HG02759 (cell line): ENCODE results near the gene SMG9.
"Not testable (repeated sequence)": the region's sequence is repeated elsewhere in the genome, so short reads cannot be mapped to it uniquely, and the experiment has no call there.

Source experiments
- ATAC-seq: cut with Tn5 transposase; IDR thresholded peaks from one replicate; pipeline ENCODE4 v1.9.1; 2021; ENCODE audit warnings: mild to moderate bottlenecking, moderate library complexity; ENCODE audit not compliant: unreplicated experiment

Gene SMG9

DNA sequence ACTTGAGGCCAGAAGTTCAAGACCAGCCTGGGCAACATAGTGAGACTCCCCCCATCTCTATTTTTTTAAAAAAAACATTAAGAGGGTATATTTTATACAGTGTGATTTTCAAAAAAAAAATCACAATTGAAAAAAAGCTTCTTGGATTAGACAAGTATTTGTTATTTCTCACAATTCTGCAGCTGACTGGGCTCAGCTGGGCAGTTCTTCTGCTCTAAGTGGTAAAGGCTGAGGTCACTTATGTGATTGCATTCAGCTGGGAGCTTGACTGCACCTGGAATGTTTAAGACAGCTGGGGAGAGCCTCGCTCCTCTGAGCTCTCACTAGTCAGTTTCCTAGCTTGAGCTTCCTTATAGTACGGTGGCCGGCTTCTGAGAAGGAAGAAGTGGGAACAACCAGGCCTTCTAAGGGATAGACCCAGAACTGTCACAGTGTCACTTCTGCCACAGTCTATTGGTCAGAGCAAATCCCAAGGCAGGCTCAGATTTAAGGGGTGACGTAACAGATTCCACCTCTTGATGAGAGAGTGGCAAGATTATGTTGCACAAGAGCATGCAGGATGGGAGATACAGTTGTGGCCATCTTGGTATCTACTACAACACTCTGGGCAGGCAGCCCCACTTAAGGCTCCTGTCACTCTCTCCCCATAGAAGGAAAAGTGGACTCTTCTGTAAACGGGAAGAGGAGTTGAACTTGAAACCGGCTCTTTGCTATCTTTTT, 58.6 kb downstream of the SMG9 start:
- ATAC-seq: no peak

DNA sequence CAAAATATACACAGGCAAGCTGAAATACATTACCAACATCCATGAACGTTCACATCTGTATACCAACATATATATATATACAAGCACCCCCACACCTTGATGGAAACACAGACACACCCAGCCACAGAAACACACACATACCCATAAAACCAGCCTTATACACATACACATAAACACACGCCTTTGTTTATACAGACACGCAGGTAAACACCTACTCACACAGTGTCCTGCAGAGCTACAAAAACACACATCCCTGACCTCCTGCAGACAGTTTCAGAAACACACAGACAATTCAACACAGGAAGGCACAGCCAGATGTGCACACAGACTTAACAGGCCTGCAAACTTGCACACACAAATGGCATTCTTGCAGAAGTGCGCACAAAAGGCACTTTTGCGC, 60.2 kb downstream of the SMG9 start:
- ATAC-seq: no peak

DNA sequence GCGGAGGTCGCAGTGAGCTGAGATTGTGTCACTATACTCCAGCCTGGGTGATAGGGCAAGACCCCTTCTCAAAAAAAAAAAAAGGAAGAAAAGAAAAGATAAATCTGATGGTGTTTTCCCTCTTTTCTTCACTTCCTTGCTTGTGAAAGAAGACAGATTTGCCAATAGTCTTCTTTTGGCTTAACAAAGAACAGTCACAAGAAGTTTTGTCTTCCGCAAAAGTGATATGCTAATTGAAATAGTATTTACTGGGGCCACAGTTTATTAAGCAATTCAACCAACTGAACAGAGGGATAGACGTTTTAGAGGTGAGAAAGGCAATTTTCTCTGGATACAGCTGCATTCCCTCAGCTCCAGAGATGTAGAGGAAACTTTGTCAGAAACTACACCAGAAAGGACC, 61.9 kb downstream of the SMG9 start:
- no peak for ATAC-seq

DNA sequence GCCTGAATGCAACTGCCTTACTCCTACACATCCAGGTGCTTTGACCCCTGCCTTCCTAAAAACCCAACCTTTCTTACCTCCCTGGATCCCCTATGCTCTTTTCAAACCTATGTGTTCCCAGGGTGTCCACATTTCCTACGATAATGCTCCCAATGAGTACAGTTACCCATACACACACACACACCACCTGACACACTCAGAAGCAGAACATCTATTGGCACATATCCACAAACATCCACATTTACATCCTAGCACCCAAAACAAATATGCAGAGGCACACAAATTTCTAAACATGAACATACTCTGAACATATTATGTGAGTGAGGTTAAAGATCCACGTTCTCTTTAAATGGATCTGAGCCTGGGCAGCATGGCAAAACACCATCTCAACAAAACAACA, 62.4 kb downstream of the SMG9 start:
- no peak for ATAC-seq

DNA sequence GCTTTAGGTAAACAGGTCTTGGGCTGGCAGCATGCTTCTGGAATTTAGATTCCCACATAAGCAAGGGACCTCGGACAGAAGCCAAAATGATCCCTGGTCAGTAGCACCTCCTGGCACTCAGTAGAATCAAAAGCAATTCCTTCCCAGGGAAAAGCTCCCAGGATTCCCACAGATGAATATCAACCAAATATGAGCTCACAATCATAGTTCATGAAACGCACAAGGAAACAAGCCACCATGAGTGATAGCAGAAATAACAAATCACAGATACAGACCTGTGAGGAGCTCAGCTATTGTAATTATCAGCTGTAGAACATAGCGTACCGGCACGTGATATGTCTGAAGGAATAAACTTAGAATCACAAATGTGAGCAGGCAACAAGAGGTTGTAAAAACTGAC, 63.0 kb downstream of the SMG9 start:
- no peak for ATAC-seq

DNA sequence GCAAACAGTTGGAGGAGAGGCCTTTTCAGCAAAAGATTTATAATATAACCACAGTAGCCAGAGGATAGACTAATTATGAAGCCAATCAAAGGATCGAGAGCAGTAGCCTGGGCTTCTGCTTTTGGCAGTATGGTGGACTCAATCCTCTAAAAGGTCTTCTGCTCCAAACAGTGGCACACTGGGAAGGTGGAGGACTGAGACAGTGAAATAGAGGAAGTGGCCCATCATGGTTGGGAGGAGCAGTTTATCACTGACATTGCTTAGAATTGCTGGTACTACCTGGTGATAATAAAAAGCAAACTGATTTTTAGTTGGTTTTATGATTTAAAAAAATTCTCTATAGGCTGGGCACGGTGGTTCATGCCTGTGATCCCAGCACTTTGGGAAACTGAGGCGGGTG, 63.9 kb downstream of the SMG9 start:
- no peak for ATAC-seq

DNA sequence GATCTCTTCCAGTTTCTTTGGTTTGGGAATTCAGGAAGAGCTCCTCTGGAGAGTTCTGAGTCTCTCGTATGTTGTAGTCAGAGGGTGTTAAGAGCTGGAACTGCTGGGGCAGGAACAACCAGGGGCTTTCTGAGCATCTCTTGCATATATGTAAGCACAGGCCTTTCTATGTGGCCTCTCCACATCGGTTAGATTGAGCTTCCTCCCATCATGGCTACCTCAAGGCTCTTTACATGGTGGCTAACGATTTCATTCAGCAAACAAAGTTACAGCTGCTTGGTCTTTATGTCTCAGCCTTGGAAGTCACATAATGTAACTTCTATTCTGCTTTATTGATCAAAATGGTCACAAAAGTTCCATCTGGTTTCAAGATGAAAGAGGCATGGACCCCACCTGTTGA, 64.3 kb downstream of the SMG9 start:
- no peak for ATAC-seq

DNA sequence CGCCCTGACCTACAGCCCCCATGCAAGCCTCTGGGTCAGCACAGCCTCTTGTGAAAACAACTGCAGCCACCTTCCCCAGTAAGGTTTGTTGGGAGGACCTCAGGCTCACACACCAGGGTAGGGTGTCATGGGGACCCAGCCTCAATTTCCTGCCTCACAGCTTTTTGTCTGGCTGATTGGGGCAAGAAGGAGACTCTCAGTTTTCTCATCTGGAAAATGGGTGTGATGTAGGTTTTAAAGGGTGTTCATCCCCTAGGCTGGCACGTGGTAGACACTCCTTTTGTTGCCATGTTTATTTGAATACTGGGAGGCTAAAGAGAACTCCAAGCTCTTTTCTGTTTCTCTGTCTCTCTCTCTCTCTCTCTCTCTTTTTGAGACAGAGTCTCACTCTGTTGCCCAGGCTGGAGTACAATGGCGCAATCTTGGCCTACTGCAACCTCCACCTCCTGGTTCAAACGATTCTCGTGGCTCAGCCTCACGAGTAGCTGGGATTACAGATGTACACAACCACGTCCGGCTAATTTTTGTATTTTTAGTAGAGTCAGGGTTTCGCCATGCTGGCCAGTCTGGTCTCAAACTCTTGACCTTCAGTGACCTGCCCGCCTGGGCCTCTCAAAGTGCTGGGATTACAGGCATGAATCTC, 66.6 kb downstream of the SMG9 start:
- ATAC-seq: no peak

DNA sequence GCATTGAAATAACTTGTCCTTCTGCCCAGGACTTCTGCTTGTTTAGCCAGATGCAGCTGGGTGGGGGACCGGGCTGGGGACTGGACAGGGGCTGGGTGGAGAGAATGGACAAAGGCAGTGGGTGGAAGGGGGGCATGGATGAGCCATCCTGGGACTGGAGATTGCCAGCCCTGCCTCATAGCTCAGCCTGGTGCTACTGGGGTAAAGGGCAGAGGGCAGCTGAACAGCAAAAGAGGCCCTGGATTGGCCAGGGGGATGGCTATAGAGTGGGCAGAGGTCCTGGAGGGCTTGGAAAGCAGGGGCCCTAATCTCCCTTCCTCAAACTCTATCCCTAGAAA, 67.1 kb downstream of the SMG9 start:
- ATAC-seq: no peak

DNA sequence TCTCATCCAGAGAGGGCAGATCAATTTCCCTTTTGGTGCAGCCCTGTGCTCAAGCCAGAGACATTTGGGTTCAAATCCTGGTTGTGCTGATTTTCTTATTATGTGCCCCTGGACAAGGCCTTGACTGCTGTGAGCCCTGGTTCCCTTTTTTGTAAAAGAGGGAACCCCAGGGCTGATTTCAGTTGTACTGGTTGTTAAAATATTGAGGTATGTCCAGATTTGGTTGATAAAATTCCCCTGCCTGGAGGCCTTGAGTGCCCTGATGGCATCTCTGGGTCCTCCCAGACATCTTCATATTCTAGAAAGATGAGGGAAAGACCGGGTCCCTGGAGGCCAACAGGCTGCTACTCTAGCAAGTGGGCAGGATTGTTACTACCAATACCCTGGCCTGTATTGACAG, 70.4 kb downstream of the SMG9 start:
- no peak for ATAC-seq

DNA sequence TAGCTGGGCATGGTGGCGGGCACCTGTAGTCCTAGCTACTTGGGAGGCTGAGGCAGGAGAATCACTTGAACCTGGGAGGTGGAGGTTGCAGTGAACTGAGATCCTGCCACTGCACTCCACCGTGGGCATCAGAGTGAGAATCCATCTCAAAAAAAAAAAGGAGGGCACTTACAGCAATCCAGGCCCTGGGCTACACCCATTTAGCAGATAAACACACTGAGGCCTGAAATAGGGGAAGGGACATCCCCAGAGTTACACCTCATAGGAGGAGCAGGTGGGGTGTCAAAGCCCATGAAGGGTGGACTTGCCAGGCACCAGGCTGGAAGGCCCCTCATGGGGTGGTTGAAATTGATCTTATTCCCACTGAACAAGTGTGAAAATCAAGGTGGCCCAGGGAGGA, 70.9 kb downstream of the SMG9 start:
- ATAC-seq: no peak

DNA sequence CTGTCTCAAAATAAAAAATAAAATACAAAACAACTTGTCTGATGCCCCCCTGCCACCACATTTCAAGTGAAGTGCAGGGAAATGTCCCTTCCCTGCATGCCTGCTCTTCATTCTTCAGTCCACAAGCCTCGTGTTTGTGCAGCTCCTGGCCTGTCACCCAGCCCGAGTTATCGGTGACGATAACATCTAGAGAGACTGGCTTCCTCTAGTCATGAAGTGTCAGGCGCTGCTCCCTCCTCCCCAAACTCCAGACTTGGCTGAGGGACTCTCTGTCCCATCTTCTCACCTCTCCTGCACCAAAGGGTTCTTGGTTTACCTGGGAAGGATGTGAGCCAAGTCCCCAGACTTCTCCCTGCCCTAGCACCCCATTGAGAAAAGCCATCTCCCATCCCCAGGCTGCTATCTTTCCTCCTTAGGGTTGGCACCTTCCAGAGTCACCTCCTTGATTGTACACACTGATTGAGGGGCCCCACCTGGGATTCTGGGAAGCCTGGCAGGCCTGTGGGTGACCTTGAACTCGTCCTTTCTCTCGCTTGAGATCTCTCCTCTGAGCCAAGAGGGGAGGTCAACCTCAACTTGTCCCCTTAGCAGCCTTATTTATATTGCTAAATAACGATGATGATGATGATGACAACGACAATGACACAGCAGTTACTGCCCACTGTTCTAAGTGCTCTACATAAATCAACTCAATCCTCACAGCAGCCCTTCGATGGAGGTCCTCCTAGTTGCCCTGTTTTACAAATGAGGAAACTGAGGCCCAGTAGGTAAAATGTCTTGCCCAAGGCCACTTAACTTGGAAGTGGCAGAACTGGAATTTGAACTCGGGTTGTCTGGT, 71.7 kb downstream of the SMG9 start:
- no peak for ATAC-seq

DNA sequence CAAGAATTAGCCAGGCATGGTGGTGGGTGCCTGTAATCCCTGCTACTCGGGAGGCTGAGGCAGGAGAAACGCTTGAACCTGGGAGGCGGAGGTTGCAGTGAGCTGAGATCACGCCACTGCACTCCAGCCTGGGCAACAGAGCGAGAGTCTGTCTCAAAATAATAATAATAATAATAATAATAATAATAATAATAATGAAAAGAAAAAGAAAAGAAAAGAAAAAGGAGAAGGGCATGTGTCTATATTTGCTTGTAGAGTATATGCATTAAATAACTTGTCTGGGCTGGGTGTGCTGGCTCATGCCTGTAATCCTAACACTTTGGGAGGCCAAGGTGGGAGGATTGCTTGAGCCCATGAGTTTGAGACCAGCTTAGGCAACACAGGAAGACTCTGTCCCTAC, 72.5 kb downstream of the SMG9 start:
- not testable (repeated sequence) for ATAC-seq

DNA sequence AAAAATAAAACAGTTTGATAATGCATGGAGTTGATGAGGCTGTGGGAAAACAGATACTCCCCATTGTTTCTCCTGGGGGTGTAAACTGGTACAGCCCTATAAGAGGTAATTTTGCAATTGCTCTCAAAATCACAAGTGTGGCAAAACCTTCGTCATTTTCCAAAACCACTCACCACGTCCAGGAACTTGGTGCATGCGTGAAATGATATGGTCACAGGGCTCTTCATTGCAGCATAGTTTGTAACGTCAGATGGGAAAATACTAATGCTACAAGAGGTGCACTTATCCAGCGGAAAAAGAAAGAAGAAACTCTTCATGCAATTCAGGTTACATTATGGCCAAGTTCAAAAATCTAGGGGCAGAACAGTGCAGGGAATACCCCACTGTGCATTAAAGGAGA, 72.9 kb downstream of the SMG9 start:
- ATAC-seq: no peak

DNA sequence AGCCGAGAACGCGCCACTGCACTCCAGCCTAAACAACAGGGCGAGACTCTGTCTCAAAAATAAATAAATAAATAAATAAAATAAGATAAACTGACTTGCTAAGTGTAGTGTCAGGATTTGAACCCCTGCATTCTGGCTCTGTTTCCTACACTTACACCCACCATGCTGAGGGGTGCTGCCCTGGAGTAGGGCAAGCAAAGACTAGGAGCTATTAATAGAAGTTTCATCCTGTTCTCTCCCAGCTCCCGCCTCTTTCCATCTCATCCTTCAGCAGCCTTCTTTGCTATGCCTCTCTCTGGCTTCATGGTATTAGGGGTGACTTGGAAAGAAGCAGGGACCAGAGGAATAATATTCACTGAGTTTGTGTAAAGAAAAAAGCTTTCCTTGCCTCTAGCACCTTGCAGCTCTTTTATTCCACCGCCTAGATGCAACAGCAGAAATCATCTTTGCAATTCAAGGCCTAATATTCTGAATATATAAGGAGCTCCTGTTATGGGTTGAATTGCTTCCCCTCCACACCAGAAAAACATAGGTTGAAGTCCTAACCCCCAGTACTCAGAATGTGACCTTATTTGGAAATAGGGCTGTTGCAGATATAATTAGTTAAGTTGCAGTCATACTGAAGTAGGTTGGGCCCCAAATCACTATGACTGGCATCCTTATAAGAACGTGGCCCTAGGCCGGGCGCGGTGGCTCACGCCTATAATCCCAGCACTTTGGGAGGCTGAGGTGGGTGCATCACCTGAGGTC, 76.1 kb downstream of the SMG9 start:
- ATAC-seq: no peak
